Stomach (tissue), 9 donors: ENCODE data around the gene PICK1. TPM values are rescaled to one million over a fixed set of nuclear protein-coding genes. Genes with fewer than 3 reads are reported as not detected.
"Not testable (repeated sequence)": the region's sequence is repeated elsewhere in the genome, so short reads cannot be mapped to it uniquely, and the experiment has no call there.

Experiments
- DNase-seq, 2 donors: peaks; one replicate each; pipeline versions ENCODE4 v3.0.0 to v3.0.0-alpha.2; 2013 to 2019
- H3K27ac ChIP-seq, 5 donors: fragments of 200-600 bp in 4 of 5; sonication (generic) in 4 of 5; one replicate each; pipeline ENCODE4 v1.5.1; 2013 to 2019; ENCODE audit warnings: mild to moderate bottlenecking in 1 of 5, moderate library complexity in 1 of 5
- H3K27me3 ChIP-seq, 3 donors: fragments of 200-600 bp; sonication (generic); one replicate each; pipeline ENCODE4 v1.5.1; 2017 to 2019; ENCODE audit warnings: mixed run types in 1 of 3
- H3K36me3 ChIP-seq, 4 donors: fragments of 200-600 bp; sonication (generic); 1 replicate in 3 of 4; 2 replicates in 1 of 4; pipeline ENCODE4 v1.5.1; 2016 to 2019
- H3K4me1 ChIP-seq, 4 donors: fragments of 200-600 bp; sonication (generic); one replicate each; pipeline ENCODE4 v1.5.1; 2016 to 2019
- H3K4me3 ChIP-seq, 4 donors: fragments of 200-600 bp; sonication (generic) in 3 of 4; one replicate each; pipeline ENCODE4 v1.5.1; 2016 to 2019; ENCODE audit warnings: mild to moderate bottlenecking in 1 of 4
- H3K9me3 ChIP-seq, 4 donors: fragments of 200-600 bp; sonication (generic); one replicate each; pipeline ENCODE4 v1.5.1; 2016 to 2019
- EP300 ChIP-seq: sonication (generic); formaldehyde crosslinking; IDR thresholded peaks from one replicate; pipeline ENCODE4 v1.6.1; 2017; ENCODE audit warnings: antibody characterized with exemption
- POLR2A ChIP-seq, 4 donors: fragments of 450-650 bp; IDR thresholded peaks; one replicate each; pipeline ENCODE4 v1.6.1; 2016; ENCODE audit warnings: antibody characterized with exemption in 4 of 4, control low read depth in 2 of 4, mild to moderate bottlenecking in 1 of 4, moderate library complexity in 1 of 4
- POLR2AphosphoS5 ChIP-seq, 3 donors: sonication (generic); formaldehyde crosslinking; IDR thresholded peaks; one replicate each; pipeline ENCODE4 v1.6.1; 2016; ENCODE audit warnings: antibody characterized with exemption in 3 of 3
- WGBS, 5 donors: extraction: QIAGEN DNeasy Blood & Tissue Kit in 3 of 5; methylation state at CpG; one replicate each; pipeline versions ENCODE4 v1.1.5 to v1.1.7; 2013 to 2018; 5-methylcytosine and 5-hydroxymethylcytosine counted together
- intact Hi-C: fragments of 100-400 bp; cut with DNase I; formaldehyde crosslinking; loops from one replicate; pipeline ENCODE4 v1.15.1; 2023; ENCODE audit warnings: low total_unique reads
- polyA plus RNA-seq, 3 donors: library from polyadenylated mRNA; stranded (reverse); fragments of 200-250 nt; gene quantifications; one replicate each; pipeline ENCODE4 v1.2.3, GENCODE V29; 2013
- total RNA-seq, 5 donors: library from RNA; depleted of rRNA; stranded (reverse); fragments of >200 nt; gene quantifications; one replicate each; pipeline versions ENCODE4 v1.1.0 to v1.2.3, GENCODE V29; 2014 to 2016
- TF ChIP-seq, protein P1 (sequence below), 7 experiments: fragments of 450-650 bp in 4 of 7; fragments of 200-600 bp in 3 of 7; sonication (generic) in 3 of 7; IDR thresholded peaks; one replicate each; pipeline ENCODE4 v1.5.1; 2016 to 2019; ENCODE audit warnings: antibody characterized with exemption in 7 of 7, control low read depth in 2 of 7, mild to moderate bottlenecking in 1 of 7
- donor health status: healthy with polysubstance abuse.
- donor health status: Bipolar disorder and iron deficiency.
- donor health status: healthy.

Gene PICK1
- total and polyA plus RNA-seq, 8 donors, result 20.7 to 44.3 (median 27.0) TPM

GRCh38 chr22:38078046-38078840, 21.0 kb downstream of the PICK1 start:
- TF ChIP-seq POLR2AphosphoS5 (IDR thresholded peaks at IDR 0.05) (no peak), EP300 (no peak), POLR2A (IDR thresholded peaks at IDR 0.05) (no peak)
- TF ChIP-seq, protein P1, sequence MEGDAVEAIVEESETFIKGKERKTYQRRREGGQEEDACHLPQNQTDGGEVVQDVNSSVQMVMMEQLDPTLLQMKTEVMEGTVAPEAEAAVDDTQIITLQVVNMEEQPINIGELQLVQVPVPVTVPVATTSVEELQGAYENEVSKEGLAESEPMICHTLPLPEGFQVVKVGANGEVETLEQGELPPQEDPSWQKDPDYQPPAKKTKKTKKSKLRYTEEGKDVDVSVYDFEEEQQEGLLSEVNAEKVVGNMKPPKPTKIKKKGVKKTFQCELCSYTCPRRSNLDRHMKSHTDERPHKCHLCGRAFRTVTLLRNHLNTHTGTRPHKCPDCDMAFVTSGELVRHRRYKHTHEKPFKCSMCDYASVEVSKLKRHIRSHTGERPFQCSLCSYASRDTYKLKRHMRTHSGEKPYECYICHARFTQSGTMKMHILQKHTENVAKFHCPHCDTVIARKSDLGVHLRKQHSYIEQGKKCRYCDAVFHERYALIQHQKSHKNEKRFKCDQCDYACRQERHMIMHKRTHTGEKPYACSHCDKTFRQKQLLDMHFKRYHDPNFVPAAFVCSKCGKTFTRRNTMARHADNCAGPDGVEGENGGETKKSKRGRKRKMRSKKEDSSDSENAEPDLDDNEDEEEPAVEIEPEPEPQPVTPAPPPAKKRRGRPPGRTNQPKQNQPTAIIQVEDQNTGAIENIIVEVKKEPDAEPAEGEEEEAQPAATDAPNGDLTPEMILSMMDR (IDR thresholded peaks at IDR 0.05), result no peak
- intact Hi-C loops, result no loop called here
- WGBS, 5 donors, result 62 to 81% (median 76%) methylated on average over 11 to 22 of the region's 22 CpGs
- Histone ChIP-seq H3K27me3 (peaks cover 0 to 33% (median 25%) of the 10 kb centered on the region in 3 donors), H3K27ac (no peak overlapping the region), H3K9me3 (no peaks in the 10 kb centered on the region), H3K4me3 (no peak overlapping the region), H3K36me3 (peaks cover 10 to 33% (median 31%) of the 10 kb centered on the region in 4 donors), H3K4me1 (peaks cover 24 to 29% (median 26%) of the 10 kb centered on the region in 4 donors)
- no peak for DNase-seq

DNA sequence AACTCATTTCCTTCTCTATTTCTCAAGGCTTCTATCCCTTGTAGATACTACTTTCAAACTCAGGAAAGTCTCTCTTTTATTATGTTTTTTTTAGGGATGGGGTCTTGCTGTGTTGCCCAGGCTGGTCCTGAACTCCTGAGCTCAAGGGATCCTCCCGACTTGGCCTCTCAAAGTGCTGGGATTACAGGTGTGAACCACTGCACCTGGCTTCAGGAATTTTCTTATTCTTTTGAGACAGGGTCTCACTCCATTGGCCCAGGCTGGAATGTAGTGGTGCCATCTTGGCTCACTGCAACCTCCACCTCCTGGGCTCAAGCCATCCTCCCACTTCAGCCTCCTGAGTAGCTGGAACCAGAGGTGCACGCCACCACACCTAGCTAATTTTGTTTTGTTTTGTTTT, 22.0 kb downstream of the PICK1 start:
- H3K36me3 ChIP-seq, result peaks cover 8 to 23% (median 22%) of the 10 kb centered on the region in 4 donors
- 88 to 100% (median 91%) methylated on average over 2 of the region's 2 CpGs for WGBS, 5 donors
- DNase-seq, H3K27ac ChIP-seq, intact Hi-C loops, H3K4me3 ChIP-seq, H3K9me3 ChIP-seq: not testable (repeated sequence)
- H3K4me1 ChIP-seq, result peaks cover 24 to 29% (median 26%) of the 10 kb centered on the region in 4 donors
- H3K27me3 ChIP-seq, result peaks cover 0 to 43% (median 25%) of the 10 kb centered on the region in 3 donors

DNA sequence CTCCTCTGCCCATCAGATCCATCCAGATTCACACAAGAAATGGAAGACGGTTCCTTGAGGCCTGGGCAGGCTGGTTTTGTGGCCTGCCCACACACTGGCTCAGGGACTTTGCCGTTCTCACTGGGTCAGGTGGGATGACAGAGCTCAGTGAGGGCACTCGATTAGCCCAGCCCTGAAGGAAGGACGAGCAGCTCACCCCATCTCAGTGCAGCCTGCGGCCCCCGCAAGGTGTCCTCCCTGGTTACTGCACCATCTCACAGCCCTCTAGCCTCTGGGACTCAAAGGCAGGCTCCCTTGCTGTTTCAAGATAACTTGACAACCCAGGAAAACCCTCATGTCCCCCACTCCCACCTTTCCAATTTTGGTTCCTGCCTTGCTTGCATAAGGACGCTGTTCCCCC, 22.6 kb downstream of the PICK1 start:
- H3K4me1 ChIP-seq, result peaks cover 24 to 29% (median 26%) of the 10 kb centered on the region in 4 donors
- WGBS, 5 donors, result 80 to 87% (median 84%) methylated on average over 7 of the region's 7 CpGs
- peaks cover 0 to 48% (median 25%) of the 10 kb centered on the region in 3 donors for H3K27me3 ChIP-seq
- no peaks in the 10 kb centered on the region for H3K9me3 ChIP-seq
- no peak overlapping the region for H3K27ac ChIP-seq
- peaks cover 2 to 20% (median 18%) of the 10 kb centered on the region in 4 donors for H3K36me3 ChIP-seq
- TF ChIP-seq EP300 (no peak), POLR2A (IDR thresholded peaks at IDR 0.05) (no peak)
- TF ChIP-seq, protein P1 (IDR thresholded peaks at IDR 0.05), result no peak
- peak in 1 of 2 donors; percentile 4 for DNase-seq
- no peak overlapping the region for H3K4me3 ChIP-seq
- intact Hi-C loops, result no loop called here

- intact Hi-C loops, result no loop called here
- Histone ChIP-seq H3K4me3 (peak overlapping the region in 1 of 4 donors; percentile 51), H3K4me1 (peaks cover 24 to 29% (median 26%) of the 10 kb centered on the region in 4 donors), H3K27ac (no peak overlapping the region), H3K36me3 (peaks cover 0 to 20% (median 14%) of the 10 kb centered on the region in 4 donors), H3K9me3 (no peaks in the 10 kb centered on the region), H3K27me3 (peaks cover 0 to 53% (median 25%) of the 10 kb centered on the region in 3 donors)
- 65 to 94% (median 75%) methylated on average over 5 to 11 of the region's 11 CpGs for WGBS, 5 donors
- no peak for DNase-seq
- TF ChIP-seq EP300 (no peak), POLR2A (IDR thresholded peaks at IDR 0.05) (no peak), POLR2AphosphoS5 (IDR thresholded peaks at IDR 0.05) (no peak)
- TF ChIP-seq, protein P1 (IDR thresholded peaks at IDR 0.05), result no peak
Measured at GRCh38 chr22:38080474-38080849, 23.3 kb downstream of the PICK1 start.
